ENCODE data around the gene ZNF507.

DNA sequence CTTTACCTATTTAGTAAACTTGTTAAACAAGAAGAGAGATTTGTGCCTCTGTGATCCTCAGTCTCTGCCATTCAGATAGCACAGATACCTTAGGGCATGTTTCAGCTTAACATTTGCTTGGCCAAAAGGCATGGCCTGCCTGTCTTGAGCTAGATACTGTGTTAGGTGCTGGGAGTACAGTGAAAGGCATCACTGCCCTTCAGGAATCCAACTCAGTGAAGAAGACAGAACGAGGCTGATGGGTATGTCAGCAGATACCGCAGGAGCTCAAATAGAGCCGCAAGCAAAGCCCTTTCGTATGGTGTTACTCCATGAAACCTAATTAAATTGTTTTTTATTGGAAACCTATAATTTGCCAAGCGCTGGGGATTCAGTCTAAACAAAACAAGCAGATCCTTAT lies 12.9 kb downstream of the ZNF507 start:
- TF ChIP-seq, protein P1, sequence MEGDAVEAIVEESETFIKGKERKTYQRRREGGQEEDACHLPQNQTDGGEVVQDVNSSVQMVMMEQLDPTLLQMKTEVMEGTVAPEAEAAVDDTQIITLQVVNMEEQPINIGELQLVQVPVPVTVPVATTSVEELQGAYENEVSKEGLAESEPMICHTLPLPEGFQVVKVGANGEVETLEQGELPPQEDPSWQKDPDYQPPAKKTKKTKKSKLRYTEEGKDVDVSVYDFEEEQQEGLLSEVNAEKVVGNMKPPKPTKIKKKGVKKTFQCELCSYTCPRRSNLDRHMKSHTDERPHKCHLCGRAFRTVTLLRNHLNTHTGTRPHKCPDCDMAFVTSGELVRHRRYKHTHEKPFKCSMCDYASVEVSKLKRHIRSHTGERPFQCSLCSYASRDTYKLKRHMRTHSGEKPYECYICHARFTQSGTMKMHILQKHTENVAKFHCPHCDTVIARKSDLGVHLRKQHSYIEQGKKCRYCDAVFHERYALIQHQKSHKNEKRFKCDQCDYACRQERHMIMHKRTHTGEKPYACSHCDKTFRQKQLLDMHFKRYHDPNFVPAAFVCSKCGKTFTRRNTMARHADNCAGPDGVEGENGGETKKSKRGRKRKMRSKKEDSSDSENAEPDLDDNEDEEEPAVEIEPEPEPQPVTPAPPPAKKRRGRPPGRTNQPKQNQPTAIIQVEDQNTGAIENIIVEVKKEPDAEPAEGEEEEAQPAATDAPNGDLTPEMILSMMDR (IDR thresholded peaks at IDR 0.05), result no peak
- no peak for TF ChIP-seq EP300 (IDR thresholded peaks at IDR 0.05; ENCODE audit: low read depth)

Measured in transverse colon (tissue), 3 donors.